Brain microvascular endothelial cell (primary cell): ENCODE results near the gene SLC32A1.

Source experiments
- DNase-seq: peaks from one replicate; pipeline ENCODE4 v3.0.0-alpha.2; 2020
- H3K27ac ChIP-seq: fragments of 250-450 bp; sonication (Bioruptor Pico); 2 replicates; pipeline ENCODE4 v1.5.1; 2020; ENCODE audit warnings: mild to moderate bottlenecking, moderate library complexity
- H3K27me3 ChIP-seq: fragments of 250-450 bp; sonication (Bioruptor Pico); replicated peaks from 2 replicates; pipeline ENCODE4 v1.5.1; 2020; ENCODE audit warnings: mild to moderate bottlenecking
- H3K36me3 ChIP-seq: fragments of 250-450 bp; sonication (Bioruptor Pico); replicated peaks from 2 replicates; pipeline ENCODE4 v1.5.1; 2020; ENCODE audit warnings: mild to moderate bottlenecking
- H3K4me3 ChIP-seq: 2 replicates; pipeline ENCODE4 v1.5.1; 2011; ENCODE audit warnings: low read depth, mild to moderate bottlenecking, control low read depth, low read length, moderate library complexity
- CTCF ChIP-seq: IDR thresholded peaks from 2 replicates; pipeline ENCODE4 v1.5.1; 2011; ENCODE audit warnings: low read depth, mild to moderate bottlenecking, moderate library complexity, low read length, control low read depth, inconsistent platforms; ENCODE audit errors: missing control alignments
- in situ Hi-C: cut with HindIII; loops from 2 replicates; pipeline ENCODE4 v1.10.0; 2017; ENCODE audit warnings: low sequenced_read_pairs, low pct_ligation_motif_present

Gene SLC32A1

GRCh38 chr20:38722683-38723016, 1.6 kb upstream of the SLC32A1 start:
- TF ChIP-seq CTCF, result no peak
- H3K27me3 ChIP-seq, result peaks cover 86% of the 10 kb centered on the region
- DNase-seq, result no peak
- in situ Hi-C loops, result no loop called here
- no peak overlapping the region for H3K27ac ChIP-seq
- no peak overlapping the region for H3K4me3 ChIP-seq
- no peaks in the 10 kb centered on the region for H3K36me3 ChIP-seq

GRCh38 chr20:38723017-38723847, 1.1 kb upstream of the SLC32A1 start:
- in situ Hi-C loops, result no loop called here

GRCh38 chr20:38724626-38725147, 401 bp downstream of the SLC32A1 start:
- no peaks in the 10 kb centered on the region for H3K36me3 ChIP-seq
- no peak overlapping the region for H3K4me3 ChIP-seq
- in situ Hi-C loops, result loop anchor here (25.0 kb wide), 1 partner anchor 87 kb away; no protein-coding TSS in a partner anchor
- TF ChIP-seq CTCF, result no peak
- H3K27ac ChIP-seq, result no peak overlapping the region
- H3K27me3 ChIP-seq, result peaks cover 96% of the 10 kb centered on the region
- no peak for DNase-seq

More at GRCh38 chr20:38723017-38723847, 1.1 kb upstream of the SLC32A1 start:
- Histone ChIP-seq H3K27me3 (peaks cover 92% of the 10 kb centered on the region), H3K36me3 (no peaks in the 10 kb centered on the region), H3K27ac (no peak overlapping the region), H3K4me3 (no peak overlapping the region)
- TF ChIP-seq CTCF, result no peak
- no peak for DNase-seq

- H3K27ac ChIP-seq, result no peak overlapping the region
- DNase-seq, result no peak
- in situ Hi-C loops, result loop anchor here (25.0 kb wide), 1 partner anchor 88 kb away; no protein-coding TSS in a partner anchor
- H3K27me3 ChIP-seq, result peaks cover 98% of the 10 kb centered on the region
- no peaks in the 10 kb centered on the region for H3K36me3 ChIP-seq
- no peak overlapping the region for H3K4me3 ChIP-seq
- peak; percentile 7 for TF ChIP-seq CTCF
These were observed 1.0 kb downstream of the SLC32A1 start for GRCh38 chr20:38725148-38725901.

- peak; percentile 72 for TF ChIP-seq CTCF
- DNase-seq, result no peak
- Histone ChIP-seq H3K27ac (no peak overlapping the region), H3K4me3 (no peak overlapping the region), H3K36me3 (no peaks in the 10 kb centered on the region), H3K27me3 (peaks cover 97% of the 10 kb centered on the region)
- in situ Hi-C loops, result loop anchor here (25.0 kb wide), 1 partner anchor 89 kb away; no protein-coding TSS in a partner anchor
These were observed 1.9 kb downstream of the SLC32A1 start for GRCh38 chr20:38725931-38726803.
